GM18909 (cell line): Measurements from ENCODE around the gene MACROD2.

Experiments
- ATAC-seq: cut with Tn5 transposase; IDR thresholded peaks from one replicate; pipeline ENCODE4 v1.9.1; 2021; ENCODE audit warnings: mild to moderate bottlenecking; ENCODE audit not compliant: unreplicated experiment, poor library complexity

The MACROD2 gene

DNA sequence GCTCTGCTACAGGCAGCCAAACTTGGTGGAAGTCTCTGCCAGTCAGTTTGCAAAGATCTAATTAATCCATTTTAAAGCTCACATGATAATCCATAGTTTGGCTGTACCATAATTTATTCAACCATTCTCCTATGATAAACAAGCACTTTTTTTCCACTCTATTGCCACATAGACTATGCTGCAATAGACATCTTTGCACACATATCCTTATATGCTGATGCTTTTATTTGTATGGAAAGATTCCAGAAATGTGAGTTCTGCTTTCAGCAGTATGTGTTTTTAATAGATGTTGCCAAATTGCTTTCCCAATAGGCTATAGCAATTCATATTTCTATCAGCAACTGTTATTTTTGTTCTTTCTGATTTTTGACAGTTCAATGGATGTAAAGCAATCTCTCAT is 1950.0 kb downstream of the MACROD2 start:
- no peak for ATAC-seq

DNA sequence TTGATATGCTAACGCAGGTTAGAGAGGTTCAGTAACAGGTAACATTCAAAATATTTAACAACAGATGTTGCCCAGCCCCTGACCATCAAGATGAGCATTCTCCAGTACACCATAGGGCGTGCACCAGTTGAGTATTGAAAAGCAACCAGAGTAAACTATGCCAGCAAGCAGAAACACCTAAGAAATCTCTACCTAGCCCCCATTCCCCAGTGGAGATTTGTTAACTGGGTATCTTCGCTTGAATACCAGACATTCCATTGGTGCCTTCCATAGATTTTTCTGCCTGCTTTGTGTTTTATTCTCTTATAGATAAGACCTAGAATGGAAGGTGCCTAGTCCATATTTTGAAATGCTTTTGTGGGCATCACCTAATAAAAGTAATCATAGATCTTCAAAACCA is 1954.1 kb downstream of the MACROD2 start:
- no peak for ATAC-seq

DNA sequence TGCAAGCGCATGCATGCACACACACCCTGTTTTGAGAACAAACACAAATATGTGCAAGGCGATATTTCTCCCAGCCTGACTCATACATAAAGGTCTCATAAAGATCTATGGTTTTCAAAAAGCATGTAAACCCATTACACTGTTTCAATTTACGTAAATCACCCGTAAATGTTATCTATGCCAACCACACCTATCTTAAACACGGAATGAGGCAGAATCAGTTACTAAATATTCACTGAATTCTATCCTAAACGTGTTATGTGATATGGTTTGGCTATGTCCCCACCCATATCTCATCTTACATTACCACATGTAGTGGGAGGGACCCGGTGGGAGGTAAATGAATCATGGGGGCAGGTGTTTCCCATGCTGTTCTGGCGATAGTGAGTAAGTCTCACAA is 1956.3 kb downstream of the MACROD2 start:
- no peak for ATAC-seq

DNA sequence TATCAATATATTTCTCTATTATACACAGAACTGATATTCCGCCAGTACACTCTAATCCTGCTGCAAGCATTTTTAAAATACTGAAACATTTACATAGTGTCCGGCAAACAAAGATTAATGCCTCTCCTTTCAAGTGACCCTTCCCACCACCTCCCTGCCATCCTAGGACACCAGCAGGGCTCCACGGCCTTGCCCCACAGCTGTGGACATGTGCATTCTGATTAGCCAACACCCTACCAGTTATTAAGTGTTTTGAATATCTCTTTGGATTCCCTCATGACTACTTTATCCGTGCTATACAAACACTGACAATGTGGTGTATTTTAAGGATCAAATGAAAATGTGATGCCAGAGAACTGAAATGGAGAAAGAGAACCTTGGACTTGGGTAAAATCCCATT is 1962.8 kb downstream of the MACROD2 start:
- ATAC-seq: no peak

DNA sequence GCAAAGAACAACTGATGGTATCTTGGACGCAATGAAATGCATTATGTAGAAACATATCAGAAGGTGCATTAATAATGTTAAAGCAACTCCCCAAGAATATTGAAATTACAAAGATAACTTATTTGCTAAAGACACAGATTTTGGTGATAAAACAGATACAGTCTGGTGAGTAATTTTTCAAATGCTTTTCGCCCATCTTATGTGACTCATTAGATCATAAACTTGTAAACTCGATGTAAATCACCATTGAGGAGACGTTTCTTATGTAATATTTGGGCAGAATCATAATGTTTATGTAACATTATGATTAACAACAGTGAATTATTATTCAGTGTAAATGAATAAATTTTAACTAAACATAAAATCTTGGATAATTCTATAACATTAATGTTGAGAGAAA is 1969.8 kb downstream of the MACROD2 start:
- no peak for ATAC-seq

DNA sequence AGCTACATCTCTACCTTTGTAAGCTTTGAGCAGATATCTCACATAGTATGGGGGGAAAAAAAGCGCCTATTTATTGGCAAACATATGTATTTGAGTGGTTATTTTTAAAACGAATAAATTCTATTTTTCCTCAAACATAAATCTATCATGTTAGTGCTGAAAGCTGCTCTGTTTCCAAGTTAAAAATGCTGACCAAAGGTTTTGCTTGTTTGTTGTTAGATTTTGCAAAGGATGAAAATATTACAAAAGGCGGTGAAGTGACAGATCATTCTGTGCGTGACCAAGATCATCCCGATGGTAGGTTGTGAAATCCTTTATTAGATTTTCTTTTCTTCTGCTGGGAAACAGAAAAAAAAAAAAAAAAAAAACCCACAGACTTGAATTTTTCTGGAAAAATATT is 1972.0 kb downstream of the MACROD2 start:
- no peak for ATAC-seq

DNA sequence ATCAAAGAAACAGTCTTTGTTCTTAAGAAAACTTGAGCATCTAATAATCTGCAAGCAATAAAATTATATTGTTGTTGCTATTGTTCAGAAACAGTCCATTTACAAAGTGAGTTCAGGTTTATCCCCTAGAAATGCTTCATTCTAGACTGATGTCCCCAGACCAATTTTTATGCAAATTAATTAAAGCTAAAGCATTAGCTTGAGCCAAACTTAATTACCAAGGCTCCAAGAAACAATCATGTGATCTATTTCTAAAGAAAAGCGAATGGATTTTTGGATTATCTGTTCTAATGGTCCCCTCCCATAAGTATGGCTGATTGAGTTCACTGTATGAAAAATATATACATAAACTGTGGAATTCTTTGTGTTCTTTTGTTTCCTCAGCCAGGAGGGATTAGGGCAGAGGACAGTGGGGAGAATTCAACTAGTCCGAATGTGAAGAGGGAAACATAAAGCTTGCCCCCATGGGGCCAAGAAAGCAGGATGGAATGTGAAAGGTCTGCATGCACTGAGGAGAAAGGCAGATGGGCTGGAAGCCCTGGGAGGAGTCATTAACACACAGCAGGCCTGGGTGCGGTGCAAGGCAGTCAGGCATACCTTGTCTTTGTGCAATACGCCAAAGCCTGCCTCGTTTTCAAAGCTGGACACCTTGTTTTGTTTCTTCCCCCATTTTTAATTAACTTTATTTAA is 1980.9 kb downstream of the MACROD2 start:
- no peak for ATAC-seq

DNA sequence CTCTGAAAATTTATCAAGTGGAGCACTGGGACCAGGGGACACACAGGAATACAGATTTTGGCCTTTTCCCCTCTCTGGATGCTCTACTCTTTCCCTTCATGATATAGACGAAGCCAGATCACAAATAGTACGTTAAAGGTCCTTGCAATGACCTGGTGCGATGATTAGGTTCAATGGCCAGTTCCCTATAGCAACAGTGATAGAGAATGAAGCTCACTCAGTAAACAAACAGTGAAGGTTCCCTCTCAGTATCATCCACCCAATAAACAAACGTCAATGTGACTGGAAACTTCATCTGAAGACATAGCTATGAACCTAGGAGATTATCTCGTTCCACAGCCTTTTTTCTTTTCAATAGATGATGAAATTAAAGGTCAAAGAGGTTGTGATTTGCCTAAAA is 1981.7 kb downstream of the MACROD2 start:
- ATAC-seq: no peak

DNA sequence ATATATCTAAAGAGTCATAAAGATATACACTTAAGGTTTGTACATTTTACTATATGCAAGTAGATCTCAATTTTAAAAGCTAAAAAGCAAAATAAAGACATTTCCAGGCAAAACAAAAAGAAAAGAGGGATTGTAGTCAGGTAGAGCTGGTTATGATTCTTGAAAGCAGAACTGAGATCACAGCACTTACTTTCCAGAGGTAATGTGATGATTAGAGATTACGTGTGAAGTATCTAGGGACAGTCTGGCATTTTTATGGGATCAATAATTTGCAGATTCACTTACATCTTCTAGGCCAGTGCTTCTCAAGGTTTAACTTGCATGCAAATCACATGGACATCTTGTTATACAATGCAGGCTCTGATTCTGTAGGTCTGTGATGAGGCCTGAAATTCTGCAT is 1982.4 kb downstream of the MACROD2 start:
- ATAC-seq: no peak

DNA sequence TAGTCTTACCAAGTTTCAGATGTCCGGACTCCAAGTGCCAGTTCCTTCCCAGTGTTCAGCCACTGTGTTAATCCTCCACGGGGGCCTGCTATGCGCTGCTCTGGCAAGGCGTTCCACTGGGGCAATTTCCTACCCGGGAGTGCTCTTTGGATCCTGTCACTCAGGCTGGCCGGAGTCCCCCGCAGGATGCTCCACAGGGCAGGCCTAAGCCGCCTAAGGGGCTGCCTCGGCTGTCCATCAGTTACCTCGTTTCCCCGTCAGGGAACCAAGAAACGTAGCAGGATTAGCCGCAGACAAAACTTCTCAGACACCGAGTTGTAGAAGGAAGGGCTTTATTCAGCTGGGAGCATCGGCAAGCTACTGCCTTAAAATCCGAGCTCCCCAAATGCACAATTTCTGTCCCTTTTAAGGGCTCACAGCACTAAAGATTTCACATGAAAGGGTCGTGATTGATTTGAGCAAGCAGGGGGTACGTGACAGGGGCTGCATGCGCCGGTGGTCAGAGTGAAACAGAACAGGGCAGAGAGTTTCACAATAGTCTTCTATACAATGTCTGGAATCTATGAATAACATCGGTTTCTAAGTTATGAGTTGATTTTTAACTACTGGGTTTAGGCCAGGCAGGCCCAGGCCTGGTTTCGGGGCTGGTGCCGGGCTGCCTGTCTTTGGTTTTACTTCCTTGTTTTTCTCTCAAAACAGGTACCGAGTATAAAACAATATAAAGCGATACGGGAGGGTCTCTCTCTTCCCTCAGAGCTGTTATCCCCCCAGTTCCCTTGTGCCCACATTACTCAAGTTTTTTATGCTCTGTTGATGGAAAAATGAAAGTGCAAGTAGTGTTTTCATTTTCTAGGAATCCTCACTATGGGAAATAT is 1990.4 kb downstream of the MACROD2 start:
- peak; percentile 35 for ATAC-seq

DNA sequence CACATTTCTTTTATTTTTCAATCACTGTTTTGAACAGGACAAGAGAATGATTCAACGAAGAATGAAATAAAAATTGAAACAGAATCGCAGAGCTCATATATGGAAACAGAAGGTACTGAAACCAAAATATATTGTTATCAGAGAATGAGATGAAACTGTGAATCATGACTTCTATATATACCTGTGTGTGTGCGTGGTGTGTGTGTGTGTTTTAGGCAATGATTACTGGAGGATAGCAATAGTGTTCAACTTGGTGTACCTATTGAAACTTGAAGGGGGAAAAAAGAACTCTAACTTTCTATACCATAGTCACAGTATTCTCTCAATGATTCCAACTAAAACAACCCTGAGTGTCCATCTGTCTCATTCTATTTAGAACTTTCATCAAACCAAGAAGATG is 1991.4 kb downstream of the MACROD2 start:
- ATAC-seq: peak; percentile 93

DNA sequence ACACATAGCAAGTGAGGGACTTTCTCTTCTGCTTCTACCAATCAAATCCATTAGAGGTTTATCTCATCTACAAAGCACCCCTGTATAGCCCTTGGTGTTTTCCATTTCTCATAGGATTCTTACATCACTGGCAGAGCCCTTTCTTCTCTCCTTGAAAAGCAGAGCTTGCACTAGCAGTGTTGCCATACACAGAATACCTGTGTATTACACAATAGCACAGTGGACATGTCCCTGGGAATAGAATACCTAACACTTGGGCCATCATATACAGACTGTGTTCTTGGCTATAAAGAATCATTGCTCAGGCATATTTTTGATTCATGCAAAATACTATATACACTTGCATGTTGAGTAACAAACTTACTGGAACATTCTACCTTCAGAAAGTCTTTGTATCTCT is 1996.0 kb downstream of the MACROD2 start:
- ATAC-seq: no peak

DNA sequence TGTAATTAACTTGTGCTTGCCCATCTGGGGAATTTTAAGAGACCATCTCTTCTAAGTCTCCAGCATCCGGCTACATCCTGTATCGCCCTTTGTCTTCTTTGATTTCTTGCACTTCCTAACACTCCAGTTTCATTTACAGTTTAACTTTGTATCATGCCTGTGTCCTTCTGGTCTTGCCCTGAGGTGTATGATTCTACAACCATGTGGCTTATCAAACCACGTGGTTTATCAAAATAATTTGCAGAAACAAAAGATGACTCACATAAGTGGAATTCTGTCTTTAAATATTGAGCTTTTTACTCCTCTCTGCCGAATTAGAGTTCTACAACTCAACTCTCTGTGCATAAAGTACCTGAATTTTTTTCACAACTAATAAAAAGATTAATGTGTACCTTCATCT is 1997.2 kb downstream of the MACROD2 start:
- no peak for ATAC-seq

DNA sequence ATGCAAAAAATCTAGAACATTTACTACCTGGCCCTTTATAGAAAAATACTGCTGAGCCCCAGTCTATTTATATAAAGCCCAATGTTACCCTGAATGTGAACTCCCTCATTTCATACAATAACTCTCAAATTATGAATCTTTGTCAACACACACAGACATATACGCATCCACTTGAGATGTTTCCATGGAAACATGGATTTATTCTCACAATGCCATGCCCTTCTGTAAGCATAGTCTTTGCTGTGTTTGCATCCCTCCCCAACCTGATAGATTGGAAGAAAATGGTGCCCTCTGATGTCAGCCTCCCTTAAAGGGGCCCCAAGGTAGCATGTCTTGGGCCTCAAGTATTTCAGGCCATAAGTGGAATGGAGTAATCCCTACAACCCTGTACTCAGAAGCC is 2004.8 kb downstream of the MACROD2 start:
- no peak for ATAC-seq

DNA sequence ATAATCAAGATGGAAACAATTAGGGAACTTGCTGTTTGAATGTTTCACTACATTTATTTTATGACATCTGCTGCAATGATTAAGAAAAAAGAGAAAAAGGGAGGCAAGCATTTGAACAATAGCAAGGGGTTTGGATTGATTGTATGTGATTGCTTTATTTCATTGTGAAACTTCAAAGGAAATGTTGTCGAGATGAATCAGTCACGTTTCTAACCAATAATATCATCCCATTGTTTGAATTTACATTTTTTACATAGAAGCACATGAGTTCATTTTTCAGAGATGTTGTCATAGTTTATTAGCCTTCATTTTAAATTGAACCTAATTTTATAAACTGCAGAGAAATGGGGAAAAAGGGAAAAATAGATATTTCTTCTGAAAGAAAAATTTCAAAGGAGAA is 2006.0 kb downstream of the MACROD2 start:
- no peak for ATAC-seq

DNA sequence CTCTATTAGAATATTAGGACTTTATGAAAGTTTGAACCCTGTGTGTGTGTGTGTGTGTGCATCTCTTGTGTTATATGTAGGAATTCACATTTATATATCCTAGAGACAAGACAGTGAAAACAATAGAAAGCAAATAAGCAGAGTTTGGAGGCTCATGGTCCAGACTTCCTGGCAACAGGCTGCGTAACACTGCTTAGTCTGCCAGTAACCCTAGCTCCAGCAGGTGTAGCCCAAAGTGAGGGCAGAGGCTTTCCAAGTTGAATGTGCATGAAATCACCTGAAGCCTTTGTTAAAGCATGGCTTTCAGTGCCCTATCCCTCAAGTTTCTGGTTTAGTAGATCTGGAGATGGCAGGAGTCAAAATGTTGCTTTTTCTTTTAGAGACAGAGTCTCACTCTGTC is 2008.0 kb downstream of the MACROD2 start:
- no peak for ATAC-seq

DNA sequence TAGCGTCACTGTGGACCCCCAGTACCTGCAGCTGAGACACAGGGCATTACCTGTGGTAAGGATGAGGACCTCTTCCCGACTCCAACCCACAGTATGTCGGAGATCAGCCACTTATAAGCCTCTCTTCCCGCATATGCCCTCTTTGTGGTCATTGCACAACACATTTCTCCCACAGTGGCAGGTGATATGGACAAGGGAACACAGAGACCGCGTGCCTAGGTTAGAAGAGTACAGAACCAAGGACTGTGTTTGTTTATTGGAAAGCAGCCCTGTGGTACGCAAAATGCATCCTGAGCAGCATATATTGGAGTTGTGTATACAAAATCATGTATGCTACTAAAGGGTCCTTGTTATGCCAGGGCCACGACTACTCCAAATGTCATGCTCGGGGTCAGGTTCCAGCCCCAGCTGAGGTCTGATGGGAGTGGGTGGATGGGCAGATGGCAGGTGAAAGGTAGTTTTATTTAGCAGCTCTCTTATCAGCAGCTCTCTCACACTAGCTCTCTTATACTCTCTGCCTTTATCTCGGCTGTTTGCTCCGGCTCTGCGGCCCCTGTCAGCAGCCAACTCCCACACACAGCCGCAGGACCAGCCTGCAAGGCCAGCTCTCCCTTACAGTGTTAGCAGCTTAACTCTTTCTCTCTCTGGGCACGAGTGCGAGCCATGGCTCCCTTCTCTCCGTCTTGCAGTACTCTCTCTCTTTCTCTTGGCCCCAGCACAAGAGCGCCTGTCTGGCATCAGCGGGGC is 2009.0 kb downstream of the MACROD2 start:
- ATAC-seq: no peak

DNA sequence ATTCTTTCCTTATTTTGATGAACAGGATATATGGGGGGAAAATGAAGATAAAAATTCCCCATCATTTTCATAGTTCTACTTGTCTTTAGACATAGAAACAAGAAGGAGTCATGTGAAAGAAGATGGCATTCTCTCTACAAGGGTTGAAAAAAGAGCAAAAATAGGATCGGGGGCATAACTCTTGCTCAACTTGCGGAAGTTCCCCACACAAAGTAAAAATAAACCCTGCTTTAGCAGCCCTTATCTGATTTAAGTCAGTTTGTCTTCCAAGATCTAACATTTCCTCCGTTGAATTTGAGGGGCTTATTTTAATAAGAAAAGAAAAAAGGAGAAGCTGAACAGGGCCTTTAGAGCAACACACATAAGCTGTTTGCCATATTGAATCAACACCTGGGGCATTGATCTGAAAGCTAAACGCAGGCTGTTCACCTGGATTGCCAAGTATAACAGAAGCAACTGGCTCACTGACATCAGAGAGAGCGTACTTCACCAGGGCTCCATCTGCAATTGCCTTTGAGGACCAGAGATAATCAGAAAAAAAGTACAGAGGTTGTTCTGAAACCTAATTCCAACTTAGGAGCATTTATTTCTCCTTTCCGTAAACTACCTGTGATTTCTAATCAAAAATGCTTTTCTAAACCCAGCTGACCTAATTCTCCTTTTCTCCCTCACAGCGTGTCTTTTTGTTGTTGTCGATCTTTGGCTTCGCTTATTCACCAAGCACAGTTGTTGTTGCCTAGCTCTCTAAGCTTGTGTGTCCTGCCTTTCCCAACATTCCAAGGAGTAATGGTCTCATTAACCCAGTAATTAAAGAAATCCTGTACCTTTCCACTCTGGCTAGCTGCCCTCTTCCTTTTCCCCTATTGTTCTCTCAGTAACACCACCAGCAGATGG is 2010.0 kb downstream of the MACROD2 start:
- no peak for ATAC-seq

DNA sequence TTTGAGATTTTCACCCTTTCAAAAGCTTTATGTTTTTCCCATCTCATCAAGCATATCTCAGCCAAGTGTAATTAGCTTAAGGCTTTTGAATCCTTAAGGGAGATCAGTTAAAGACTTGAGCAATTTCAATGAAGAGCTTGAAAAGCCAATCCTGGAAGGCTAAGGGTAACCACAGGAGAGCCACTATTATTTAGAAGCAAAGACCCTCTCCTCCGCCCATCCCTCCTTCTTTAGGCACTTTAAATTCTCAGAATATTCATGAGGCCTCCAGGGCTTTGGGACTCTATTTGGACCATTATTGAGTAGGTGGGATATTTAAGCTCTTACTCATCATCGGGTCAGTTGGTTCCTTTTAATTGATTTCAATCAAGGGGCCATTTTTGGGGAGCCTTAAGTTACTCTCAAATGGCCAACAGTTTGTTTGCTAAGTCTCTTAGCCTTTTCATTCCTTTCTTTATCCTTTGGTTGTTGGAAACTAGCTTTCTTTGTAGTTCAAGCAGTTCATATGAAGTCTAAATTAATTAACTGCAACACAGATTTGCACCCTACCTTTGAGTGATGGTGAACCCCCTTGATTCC is 2010.7 kb downstream of the MACROD2 start:
- no peak for ATAC-seq

DNA sequence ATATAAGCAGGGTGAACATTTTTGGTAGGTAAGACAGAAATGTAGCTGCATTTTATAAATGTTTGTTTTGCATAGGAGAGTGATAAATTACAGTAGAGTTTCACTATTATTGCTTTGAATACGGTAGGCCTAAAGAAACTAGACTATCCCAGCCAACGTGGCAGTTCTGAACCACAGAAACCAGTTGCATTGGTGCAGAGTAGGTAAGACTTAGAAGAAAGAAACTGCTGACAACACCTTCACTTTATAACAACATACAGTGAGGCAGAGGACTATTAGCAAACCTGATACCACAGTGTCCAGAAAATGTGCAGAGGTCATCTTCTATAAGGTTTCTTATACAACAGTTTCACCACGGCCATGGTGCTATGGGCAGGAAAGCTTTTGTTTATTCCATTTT is 2011.8 kb downstream of the MACROD2 start:
- ATAC-seq: peak; percentile 98
